ENCODE results near the gene SETBP1.

DNA sequence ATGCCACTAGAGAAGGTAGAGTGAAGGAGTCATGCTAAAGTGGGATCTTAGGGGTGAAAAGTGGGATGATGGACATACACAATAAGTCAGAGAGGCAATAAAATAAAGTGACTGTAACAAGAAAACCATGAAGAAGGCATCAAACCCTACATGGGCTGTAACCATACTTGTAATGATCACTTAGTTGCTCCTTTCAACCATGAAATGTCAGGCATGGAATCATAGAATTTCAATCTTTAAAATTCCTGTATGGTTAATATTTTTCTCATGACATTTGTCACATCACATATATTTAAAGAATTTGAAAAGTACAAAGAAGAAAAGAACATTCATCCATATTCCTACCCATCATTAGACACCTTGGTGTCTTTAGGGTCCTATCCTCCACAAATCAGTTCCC lies 20.9 kb upstream of the SETBP1 start:
- TF ChIP-seq, protein P1, sequence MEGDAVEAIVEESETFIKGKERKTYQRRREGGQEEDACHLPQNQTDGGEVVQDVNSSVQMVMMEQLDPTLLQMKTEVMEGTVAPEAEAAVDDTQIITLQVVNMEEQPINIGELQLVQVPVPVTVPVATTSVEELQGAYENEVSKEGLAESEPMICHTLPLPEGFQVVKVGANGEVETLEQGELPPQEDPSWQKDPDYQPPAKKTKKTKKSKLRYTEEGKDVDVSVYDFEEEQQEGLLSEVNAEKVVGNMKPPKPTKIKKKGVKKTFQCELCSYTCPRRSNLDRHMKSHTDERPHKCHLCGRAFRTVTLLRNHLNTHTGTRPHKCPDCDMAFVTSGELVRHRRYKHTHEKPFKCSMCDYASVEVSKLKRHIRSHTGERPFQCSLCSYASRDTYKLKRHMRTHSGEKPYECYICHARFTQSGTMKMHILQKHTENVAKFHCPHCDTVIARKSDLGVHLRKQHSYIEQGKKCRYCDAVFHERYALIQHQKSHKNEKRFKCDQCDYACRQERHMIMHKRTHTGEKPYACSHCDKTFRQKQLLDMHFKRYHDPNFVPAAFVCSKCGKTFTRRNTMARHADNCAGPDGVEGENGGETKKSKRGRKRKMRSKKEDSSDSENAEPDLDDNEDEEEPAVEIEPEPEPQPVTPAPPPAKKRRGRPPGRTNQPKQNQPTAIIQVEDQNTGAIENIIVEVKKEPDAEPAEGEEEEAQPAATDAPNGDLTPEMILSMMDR (IDR thresholded peaks at IDR 0.05) = no peak
- TF ChIP-seq EZH2 (IDR thresholded peaks at IDR 0.05) (no peak), EZH2phosphoT487 (IDR thresholded peaks at IDR 0.05) (no peak)

All from neural progenitor cell (in vitro differentiated cells).